CD4-positive, alpha-beta T cell treated with Interleukin-17A for 1 hour (primary cell): ENCODE data around the gene MEIOC.
A peak's percentile ranks its signal among the peaks of the same experiment; 100 is the strongest.
"Not testable (repeated sequence)": the region's sequence is repeated elsewhere in the genome, so short reads cannot be mapped to it uniquely, and the experiment has no call there.

Experiments used
- DNase-seq: peaks from one replicate; pipeline ENCODE4 v3.0.0-alpha.2; 2020

Gene MEIOC

GRCh38 chr17:44655983-44656710, at the start of gene MEIOC:
Gene MEIOC (plus strand): TSS chr17:44656468. CDS start chr17:44656614, 146 bp downstream.
- peak; percentile 31 for DNase-seq

- DNase-seq = no peak
Observed at GRCh38 chr17:44606658-44607057, 49.6 kb upstream of the MEIOC start.

- DNase-seq = no peak
Observed at GRCh38 chr17:44607836-44608690, 48.2 kb upstream of the MEIOC start.

- no peak for DNase-seq
Observed at GRCh38 chr17:44608727-44609435, 47.4 kb upstream of the MEIOC start.

- no peak for DNase-seq
Observed at GRCh38 chr17:44610331-44610730, 45.9 kb upstream of the MEIOC start.

GRCh38 chr17:44610871-44611270, 45.4 kb upstream of the MEIOC start:
- no peak for DNase-seq

- DNase-seq = no peak
Observed at GRCh38 chr17:44614862-44615261, 41.4 kb upstream of the MEIOC start.

- DNase-seq = not testable (repeated sequence)
Observed at GRCh38 chr17:44618652-44619051, 37.6 kb upstream of the MEIOC start.

- DNase-seq = no peak
Observed at GRCh38 chr17:44623070-44623725, 33.1 kb upstream of the MEIOC start.

- no peak for DNase-seq
Observed at GRCh38 chr17:44627513-44628242, 28.6 kb upstream of the MEIOC start.

GRCh38 chr17:44628243-44629188, 27.8 kb upstream of the MEIOC start:
- peak; percentile 12 for DNase-seq

- DNase-seq = no peak
Observed at GRCh38 chr17:44629314-44629713, 27.0 kb upstream of the MEIOC start.

- DNase-seq = no peak
Observed at GRCh38 chr17:44630703-44631102, 25.6 kb upstream of the MEIOC start.

GRCh38 chr17:44633998-44634397, 22.3 kb upstream of the MEIOC start:
- no peak for DNase-seq

GRCh38 chr17:44634401-44634800, 21.9 kb upstream of the MEIOC start:
- DNase-seq = not testable (repeated sequence)

- DNase-seq = peak; percentile 6
Observed at GRCh38 chr17:44636562-44636961, 19.7 kb upstream of the MEIOC start.

- DNase-seq = no peak
Observed at GRCh38 chr17:44637066-44637465, 19.2 kb upstream of the MEIOC start.

GRCh38 chr17:44642834-44643233, 13.4 kb upstream of the MEIOC start:
- no peak for DNase-seq

- DNase-seq = no peak
Observed at GRCh38 chr17:44645341-44645740, 10.9 kb upstream of the MEIOC start.

- no peak for DNase-seq
Observed at GRCh38 chr17:44646280-44646679, 10.0 kb upstream of the MEIOC start.

GRCh38 chr17:44647736-44648135, 8.5 kb upstream of the MEIOC start:
- no peak for DNase-seq
